ENCODE measurements around the gene SORBS1.
A peak's percentile ranks its signal among the peaks of the same experiment; 100 is the strongest.

SORBS1 gene

GRCh38 chr10:95300022-95300539 is 261.1 kb downstream of the SORBS1 start:
- no peak overlapping the region for H3K9ac ChIP-seq (ENCODE audit: low read depth, low read length)
- H3K9me3 ChIP-seq (ENCODE audit: control insufficient read depth, insufficient read depth, low read length) = no peaks in the 10 kb centered on the region
- no peaks in the 10 kb centered on the region for H3K36me3 ChIP-seq (ENCODE audit: insufficient read depth, low read length)
- peaks cover 21% of the 10 kb centered on the region; the same call in 1 of the 2 replicates for H3K4me1 ChIP-seq (ENCODE audit: insufficient read depth, low read length)

GRCh38 chr10:95297402-95297801 is 263.8 kb downstream of the SORBS1 start:
- peaks cover 16% of the 10 kb centered on the region for H3K4me1 ChIP-seq (ENCODE audit: insufficient read depth, low read length)
- no peak overlapping the region for H3K9ac ChIP-seq (ENCODE audit: low read depth, low read length)
- H3K9me3 ChIP-seq (ENCODE audit: control insufficient read depth, insufficient read depth, low read length) = no peaks in the 10 kb centered on the region
- H3K36me3 ChIP-seq (ENCODE audit: insufficient read depth, low read length) = no peaks in the 10 kb centered on the region

- H3K9me3 ChIP-seq (ENCODE audit: control insufficient read depth, insufficient read depth, low read length) = no peaks in the 10 kb centered on the region
- H3K9ac ChIP-seq (ENCODE audit: low read depth, low read length) = no peak overlapping the region
- peaks cover 18% of the 10 kb centered on the region for H3K4me1 ChIP-seq (ENCODE audit: insufficient read depth, low read length)
- H3K36me3 ChIP-seq (ENCODE audit: insufficient read depth, low read length) = no peaks in the 10 kb centered on the region
Measured at GRCh38 chr10:95296764-95297163, 264.4 kb downstream of the SORBS1 start.

GRCh38 chr10:95295031-95295755 is 266.0 kb downstream of the SORBS1 start:
- Histone ChIP-seq H3K9me3 (ENCODE audit: control insufficient read depth, insufficient read depth, low read length) (no peaks in the 10 kb centered on the region), H3K36me3 (ENCODE audit: insufficient read depth, low read length) (no peaks in the 10 kb centered on the region), H3K4me1 (ENCODE audit: insufficient read depth, low read length) (peaks cover 20% of the 10 kb centered on the region), H3K9ac (ENCODE audit: low read depth, low read length) (peak overlapping the region; percentile 19; the same call in 1 of the 2 replicates)

- Histone ChIP-seq H3K9me3 (ENCODE audit: control insufficient read depth, insufficient read depth, low read length) (no peaks in the 10 kb centered on the region), H3K36me3 (ENCODE audit: insufficient read depth, low read length) (no peaks in the 10 kb centered on the region), H3K4me1 (ENCODE audit: insufficient read depth, low read length) (peaks cover 20% of the 10 kb centered on the region), H3K9ac (ENCODE audit: low read depth, low read length) (no peak overlapping the region)
Measured at GRCh38 chr10:95293631-95294030, 267.5 kb downstream of the SORBS1 start.

GRCh38 chr10:95291365-95292039 is 269.7 kb downstream of the SORBS1 start:
- no peaks in the 10 kb centered on the region for H3K9me3 ChIP-seq (ENCODE audit: control insufficient read depth, insufficient read depth, low read length)
- peaks cover 35% of the 10 kb centered on the region for H3K4me1 ChIP-seq (ENCODE audit: insufficient read depth, low read length)
- peak overlapping the region; percentile 94 for H3K9ac ChIP-seq (ENCODE audit: low read depth, low read length)
- no peaks in the 10 kb centered on the region for H3K36me3 ChIP-seq (ENCODE audit: insufficient read depth, low read length)

- H3K9ac ChIP-seq (ENCODE audit: low read depth, low read length) = peak within 1 kb of the TSS; percentile 94
- no peaks in the 10 kb centered on the region for H3K9me3 ChIP-seq (ENCODE audit: control insufficient read depth, insufficient read depth, low read length)
- H3K36me3 ChIP-seq (ENCODE audit: insufficient read depth, low read length) = no peaks in the 10 kb centered on the region
- peaks cover 36% of the 10 kb centered on the region for H3K4me1 ChIP-seq (ENCODE audit: insufficient read depth, low read length)
Measured at GRCh38 chr10:95290461-95291364, 270.5 kb downstream of the SORBS1 start, which contains the start of gene PDLIM1. Gene PDLIM1 (minus strand): TSS chr10:95291003. CDS start chr10:95290915, 88 bp downstream.

GRCh38 chr10:95289921-95290421 is 271.2 kb downstream of the SORBS1 start:
- no peaks in the 10 kb centered on the region for H3K36me3 ChIP-seq (ENCODE audit: insufficient read depth, low read length)
- H3K4me1 ChIP-seq (ENCODE audit: insufficient read depth, low read length) = peaks cover 34% of the 10 kb centered on the region
- H3K9ac ChIP-seq (ENCODE audit: low read depth, low read length) = peak overlapping the region; percentile 94
- H3K9me3 ChIP-seq (ENCODE audit: control insufficient read depth, insufficient read depth, low read length) = no peaks in the 10 kb centered on the region

GRCh38 chr10:95289003-95289920 is 271.9 kb downstream of the SORBS1 start:
- no peaks in the 10 kb centered on the region for H3K9me3 ChIP-seq (ENCODE audit: control insufficient read depth, insufficient read depth, low read length)
- no peaks in the 10 kb centered on the region for H3K36me3 ChIP-seq (ENCODE audit: insufficient read depth, low read length)
- peaks cover 29% of the 10 kb centered on the region for H3K4me1 ChIP-seq (ENCODE audit: insufficient read depth, low read length)
- peak overlapping the region; percentile 94 for H3K9ac ChIP-seq (ENCODE audit: low read depth, low read length)

- no peaks in the 10 kb centered on the region for H3K9me3 ChIP-seq (ENCODE audit: control insufficient read depth, insufficient read depth, low read length)
- no peaks in the 10 kb centered on the region for H3K36me3 ChIP-seq (ENCODE audit: insufficient read depth, low read length)
- H3K9ac ChIP-seq (ENCODE audit: low read depth, low read length) = no peak overlapping the region
- H3K4me1 ChIP-seq (ENCODE audit: insufficient read depth, low read length) = peaks cover 26% of the 10 kb centered on the region
Measured at GRCh38 chr10:95288303-95288702, 272.9 kb downstream of the SORBS1 start.

GRCh38 chr10:95287281-95287680 is 273.9 kb downstream of the SORBS1 start:
- Histone ChIP-seq H3K9ac (ENCODE audit: low read depth, low read length) (0 out of 2 replicates have a peak overlapping the region, but pooled peaks have one; percentile 10), H3K36me3 (ENCODE audit: insufficient read depth, low read length) (no peaks in the 10 kb centered on the region), H3K9me3 (ENCODE audit: control insufficient read depth, insufficient read depth, low read length) (no peaks in the 10 kb centered on the region), H3K4me1 (ENCODE audit: insufficient read depth, low read length) (peaks cover 28% of the 10 kb centered on the region)

GRCh38 chr10:95286707-95287106 is 274.5 kb downstream of the SORBS1 start:
- H3K4me1 ChIP-seq (ENCODE audit: insufficient read depth, low read length) = peaks cover 31% of the 10 kb centered on the region
- H3K9ac ChIP-seq (ENCODE audit: low read depth, low read length) = no peak overlapping the region
- H3K36me3 ChIP-seq (ENCODE audit: insufficient read depth, low read length) = no peaks in the 10 kb centered on the region; the same call in 1 of the 2 replicates
- no peaks in the 10 kb centered on the region for H3K9me3 ChIP-seq (ENCODE audit: control insufficient read depth, insufficient read depth, low read length)

- no peaks in the 10 kb centered on the region for H3K9me3 ChIP-seq (ENCODE audit: control insufficient read depth, insufficient read depth, low read length)
Measured at GRCh38 chr10:95285556-95285955, 275.6 kb downstream of the SORBS1 start.

More at GRCh38 chr10:95285556-95285955, 275.6 kb downstream of the SORBS1 start:
- Histone ChIP-seq H3K4me1 (ENCODE audit: insufficient read depth, low read length) (peaks cover 40% of the 10 kb centered on the region), H3K9ac (ENCODE audit: low read depth, low read length) (no peak overlapping the region), H3K36me3 (ENCODE audit: insufficient read depth, low read length) (no peaks in the 10 kb centered on the region; the same call in 1 of the 2 replicates)

Data from ES-I3 (cell line).